OCI-LY1 (cell line): ENCODE data around the gene SLK.

Source experiments
- EZH2 ChIP-seq: fragments of 200-600 bp; sonication (generic), shearing (Covaris generic); IDR thresholded peaks from 2 replicates; pipeline ENCODE4 v1.8.0; 2017; ENCODE audit warnings: borderline replicate concordance, mixed run types, mild to moderate bottlenecking, antibody characterized with exemption, low read length, moderate library complexity, mixed read lengths
- TF ChIP-seq, protein P1 (sequence below): fragments of 200-600 bp; sonication (generic), shearing (Covaris generic); IDR thresholded peaks from 2 replicates; pipeline ENCODE4 v1.5.1; 2017; ENCODE audit warnings: mild to moderate bottlenecking, antibody characterized with exemption, low read length, moderate library complexity, mixed read lengths

DNA sequence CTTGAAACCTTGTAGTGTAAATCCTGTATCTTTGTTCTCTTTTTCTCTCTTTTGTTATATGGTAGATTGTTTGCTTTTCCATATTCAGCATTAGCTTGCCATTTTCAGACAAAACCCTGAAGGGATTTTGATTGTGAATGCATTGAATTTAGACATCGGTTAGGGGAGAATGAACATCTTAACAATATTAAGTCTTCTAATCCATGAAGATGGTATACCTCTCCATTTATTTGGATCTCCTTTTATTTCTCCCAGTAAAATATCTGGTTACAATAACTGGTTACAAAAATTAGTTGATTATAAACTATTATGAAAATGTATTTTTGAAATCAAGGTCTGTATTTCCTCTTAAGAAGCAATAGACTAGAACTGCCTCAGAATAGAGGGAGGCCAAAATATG is 12.4 kb upstream of the SLK start:
- TF ChIP-seq EZH2 = no peak
- TF ChIP-seq, protein P1, sequence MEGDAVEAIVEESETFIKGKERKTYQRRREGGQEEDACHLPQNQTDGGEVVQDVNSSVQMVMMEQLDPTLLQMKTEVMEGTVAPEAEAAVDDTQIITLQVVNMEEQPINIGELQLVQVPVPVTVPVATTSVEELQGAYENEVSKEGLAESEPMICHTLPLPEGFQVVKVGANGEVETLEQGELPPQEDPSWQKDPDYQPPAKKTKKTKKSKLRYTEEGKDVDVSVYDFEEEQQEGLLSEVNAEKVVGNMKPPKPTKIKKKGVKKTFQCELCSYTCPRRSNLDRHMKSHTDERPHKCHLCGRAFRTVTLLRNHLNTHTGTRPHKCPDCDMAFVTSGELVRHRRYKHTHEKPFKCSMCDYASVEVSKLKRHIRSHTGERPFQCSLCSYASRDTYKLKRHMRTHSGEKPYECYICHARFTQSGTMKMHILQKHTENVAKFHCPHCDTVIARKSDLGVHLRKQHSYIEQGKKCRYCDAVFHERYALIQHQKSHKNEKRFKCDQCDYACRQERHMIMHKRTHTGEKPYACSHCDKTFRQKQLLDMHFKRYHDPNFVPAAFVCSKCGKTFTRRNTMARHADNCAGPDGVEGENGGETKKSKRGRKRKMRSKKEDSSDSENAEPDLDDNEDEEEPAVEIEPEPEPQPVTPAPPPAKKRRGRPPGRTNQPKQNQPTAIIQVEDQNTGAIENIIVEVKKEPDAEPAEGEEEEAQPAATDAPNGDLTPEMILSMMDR = no peak
